Endothelial cell of umbilical vein (primary cell): ENCODE measurements around the gene TNFRSF1B. TPM values are rescaled to one million over a fixed set of nuclear protein-coding genes. Genes with fewer than 3 reads are reported as not detected.

Source experiments
- BruUV-seq: library from RNA; stranded (reverse); fragments of 400-500 nt; replicated peaks from 2 replicates; lab custom pipeline; 2021; lab: Mats Ljungman, UMichigan
- CTCF ChIA-PET: fragments of 300-600, 350-600 bp; sonication (Branson Sonifier 250); formaldehyde crosslinking; loops from one replicate; lab custom pipeline; 2021; ENCODE audit warnings: antibody characterized with exemption, inconsistent platforms; lab: Charles Lee
- POLR2A ChIA-PET: fragments of 300-600, 350-600 bp; sonication (Branson Sonifier 250); formaldehyde crosslinking; loops from one replicate; lab custom pipeline; 2021; ENCODE audit warnings: antibody characterized with exemption, inconsistent platforms; lab: Charles Lee
- DNase-seq: peaks from one replicate; pipeline ENCODE4 v3.0.0-alpha.2; 2011; ENCODE audit warnings: low read depth, low spot score
- FAIRE-seq: peaks from 2 replicates; lab custom pipeline; 2011; peaks lifted over from hg19 to GRCh38; lab: Jason Lieb, UNC
- H2AFZ ChIP-seq: 2 replicates; pipeline ENCODE4 v1.6.0; 2012; ENCODE audit warnings: low read depth, low read length, control low read depth, inconsistent platforms
- H3K27ac ChIP-seq: 2 replicates; pipeline ENCODE4 v1.5.1; 2011; ENCODE audit warnings: low read depth, mild to moderate bottlenecking, control low read depth, low read length, moderate library complexity; ENCODE audit not compliant: insufficient read depth
- H3K27me3 ChIP-seq, 2 experiments: 2 replicates each; pipeline versions ENCODE4 v1.6.0 to v1.6.1; 2011; ENCODE audit warnings: low read length in 2 of 2, mixed read lengths in 1 of 2; ENCODE audit not compliant: control insufficient read depth in 2 of 2, insufficient read depth in 2 of 2
- H3K36me3 ChIP-seq, 2 experiments: 2 replicates in 1 of 2; 3 replicates in 1 of 2; pipeline ENCODE4 v1.5.1; 2011; ENCODE audit warnings: low read length in 2 of 2, mild to moderate bottlenecking in 1 of 2, moderate library complexity in 1 of 2; ENCODE audit not compliant: control insufficient read depth in 2 of 2, insufficient read depth in 2 of 2; ENCODE audit errors: extremely low read depth in 1 of 2
- H3K4me1 ChIP-seq: 3 replicates; pipeline ENCODE4 v1.5.1; 2011; ENCODE audit warnings: mild to moderate bottlenecking, low read length; ENCODE audit not compliant: control insufficient read depth, insufficient read depth; ENCODE audit errors: extremely low read depth
- H3K4me2 ChIP-seq: 2 replicates; pipeline ENCODE4 v1.6.1; 2011; ENCODE audit warnings: low read length, control low read depth, mixed read lengths; ENCODE audit not compliant: insufficient read depth
- H3K4me3 ChIP-seq, 3 experiments: fragments of 200-600 bp in 1 of 3; sonication (generic), shearing (Covaris generic) in 1 of 3; replicated peaks in 1 of 3; 2 replicates each; pipeline ENCODE4 v1.5.1; 2011 to 2016; ENCODE audit warnings: control low read depth in 3 of 3, low read length in 3 of 3, mild to moderate bottlenecking in 2 of 3, inconsistent platforms in 1 of 3, low read depth in 1 of 3, moderate library complexity in 1 of 3; ENCODE audit not compliant: insufficient read depth in 1 of 3
- H3K79me2 ChIP-seq: 2 replicates; pipeline ENCODE4 v1.6.0; 2012; ENCODE audit warnings: low read length, inconsistent platforms; ENCODE audit not compliant: control insufficient read depth, insufficient read depth
- H3K9ac ChIP-seq: replicated peaks from 2 replicates; pipeline ENCODE3; 2011; ENCODE audit warnings: low read length, control low read depth; ENCODE audit not compliant: insufficient read depth; ENCODE audit errors: extremely low read depth
- H3K9me1 ChIP-seq: replicated peaks from 3 replicates; pipeline ENCODE4 v1.6.0; 2011; ENCODE audit warnings: mild to moderate bottlenecking, low read length; ENCODE audit not compliant: control insufficient read depth, insufficient read depth; ENCODE audit errors: extremely low read depth
- H3K9me3 ChIP-seq: replicated peaks from 2 replicates; pipeline ENCODE4 v1.5.1; 2012; ENCODE audit warnings: low read length, inconsistent platforms; ENCODE audit not compliant: control insufficient read depth, insufficient read depth
- H4K20me1 ChIP-seq: replicated peaks from 2 replicates; pipeline ENCODE3; 2011; ENCODE audit warnings: mild to moderate bottlenecking, low read length; ENCODE audit not compliant: control insufficient read depth, insufficient read depth; ENCODE audit errors: extremely low read depth
- CTCF ChIP-seq, 2 donors: IDR thresholded peaks; 1 replicate in 1 of 2; 2 replicates in 1 of 2; pipeline ENCODE4 v1.5.1; 2011; ENCODE audit warnings: low read length in 2 of 2, mild to moderate bottlenecking in 2 of 2, moderate library complexity in 2 of 2, control low read depth in 1 of 2, inconsistent platforms in 1 of 2, low read depth in 1 of 2; ENCODE audit not compliant: insufficient read depth in 1 of 2; ENCODE audit errors: extremely low read depth in 1 of 2
- EZH2 ChIP-seq: IDR thresholded peaks from 2 replicates; pipeline ENCODE4 v1.6.1; 2012; ENCODE audit warnings: borderline replicate concordance, low read depth, mild to moderate bottlenecking, moderate library complexity, low read length, inconsistent platforms; ENCODE audit not compliant: severe bottlenecking
- FOS ChIP-seq: IDR thresholded peaks from 2 replicates; pipeline ENCODE4 v1.6.1; 2011; ENCODE audit warnings: mild to moderate bottlenecking, low read length, moderate library complexity, borderline replicate concordance; ENCODE audit not compliant: insufficient read depth
- GATA2 ChIP-seq: IDR thresholded peaks from 2 replicates; pipeline ENCODE4 v1.7.0; 2011; ENCODE audit warnings: low read depth, mild to moderate bottlenecking, moderate library complexity, mixed read lengths, low read length; ENCODE audit not compliant: insufficient read length, insufficient read depth
- JUN ChIP-seq: IDR thresholded peaks from 2 replicates; pipeline ENCODE4 v1.6.1; 2011; ENCODE audit warnings: borderline replicate concordance, low read depth; ENCODE audit not compliant: insufficient read length, insufficient read depth
- MAX ChIP-seq: IDR thresholded peaks from 2 replicates; pipeline ENCODE4 v1.6.1; 2011; ENCODE audit not compliant: insufficient read depth, insufficient read length
- MYC ChIP-seq: IDR thresholded peaks from one replicate; pipeline ENCODE4 v1.6.1; 2011; ENCODE audit warnings: mild to moderate bottlenecking, low read depth, low read length
- POLR2A ChIP-seq: IDR thresholded peaks from 2 replicates; pipeline ENCODE4 v1.6.1; 2012; ENCODE audit warnings: low read depth, mild to moderate bottlenecking, control low read depth, low read length
- POLR2AphosphoS5 ChIP-seq: IDR thresholded peaks from 2 replicates; pipeline ENCODE4 v1.6.1; 2012; ENCODE audit warnings: low read depth, mild to moderate bottlenecking, control low read depth, low read length, moderate library complexity; ENCODE audit not compliant: insufficient read depth
- dilution Hi-C: fragments of 300-500 bp; cut with MboI; formaldehyde crosslinking; loops from one replicate; pipeline ENCODE4 v1.15.0; 2019; ENCODE audit warnings: low sequenced_read_pairs; ENCODE audit not compliant: extremely low pct_ligation_motif_present
- intact Hi-C: fragments of 100-400 bp; cut with micrococcal nuclease; formaldehyde crosslinking; loops from one replicate; pipeline ENCODE4 v1.10.0; 2022
- polyA plus RNA-seq, 4 experiments: library from polyadenylated mRNA; depleted of rRNA in 3 of 4; stranded (reverse) in 3 of 4; unstranded in 1 of 4; fragments of >200 nt; gene quantifications; 2 replicates each; pipeline versions ENCODE4 v1.2.1 to v1.2.3, GENCODE V29; 2011 to 2012; ENCODE audit warnings: missing spikeins in 1 of 4
- total RNA-seq: library from RNA; stranded (reverse); gene quantifications from 2 replicates; pipeline ENCODE4 v1.2.3, GENCODE V29; 2021

The TNFRSF1B gene
- total and polyA plus RNA-seq, 2 donors (not counting 3 experiments of a cell fraction or from before 2014, with no cell fraction given) = 53.6 to 65.9 TPM

- FAIRE-seq = no peak
- no peaks in the 10 kb centered on the region for H4K20me1 ChIP-seq
- no peak for DNase-seq
- H3K27ac ChIP-seq = no peak overlapping the region
- no peak overlapping the region for H3K4me2 ChIP-seq
- H3K4me3 ChIP-seq = no peak overlapping the region
- dilution Hi-C loops = no loop called here
- H3K36me3 ChIP-seq = peaks cover 13 to 26% of the 10 kb centered on the region in 2 experiments
- no peaks in the 10 kb centered on the region for H3K9me3 ChIP-seq
- no peaks in the 10 kb centered on the region for H3K79me2 ChIP-seq
- H2AFZ ChIP-seq = no peak overlapping the region
- no peaks in the 10 kb centered on the region for H3K27me3 ChIP-seq
- no peak overlapping the region for H3K9ac ChIP-seq
- no peaks in the 10 kb centered on the region for H3K9me1 ChIP-seq
- no TSS peak for BruUV-seq
- intact Hi-C loops = no loop called here
- POLR2A ChIA-PET = no interaction called here
- CTCF ChIA-PET = no interaction called here
- H3K4me1 ChIP-seq = no peaks in the 10 kb centered on the region
- TF ChIP-seq JUN (no peak), EZH2 (no peak), MYC (no peak), GATA2 (no peak), MAX (no peak), CTCF (IDR thresholded peaks at IDR 0.05; ENCODE audit: extremely low read depth in 1 of 2, insufficient read depth in 1 of 2, low read depth in 1 of 2, low read length in 2 of 2) (no peak), POLR2AphosphoS5 (no peak), POLR2A (no peak), FOS (no peak)
These were observed 82.4 kb downstream of the TNFRSF1B start for GRCh38 chr1:12249181-12249580.
